ENCODE measurements around the gene MAP4K4.
A peak's percentile ranks its signal among the peaks of the same experiment; 100 is the strongest.

MAP4K4 gene

GRCh38 chr2:101794141-101794540, 96.6 kb downstream of the MAP4K4 start:
- DNase-seq = no peak

DNA sequence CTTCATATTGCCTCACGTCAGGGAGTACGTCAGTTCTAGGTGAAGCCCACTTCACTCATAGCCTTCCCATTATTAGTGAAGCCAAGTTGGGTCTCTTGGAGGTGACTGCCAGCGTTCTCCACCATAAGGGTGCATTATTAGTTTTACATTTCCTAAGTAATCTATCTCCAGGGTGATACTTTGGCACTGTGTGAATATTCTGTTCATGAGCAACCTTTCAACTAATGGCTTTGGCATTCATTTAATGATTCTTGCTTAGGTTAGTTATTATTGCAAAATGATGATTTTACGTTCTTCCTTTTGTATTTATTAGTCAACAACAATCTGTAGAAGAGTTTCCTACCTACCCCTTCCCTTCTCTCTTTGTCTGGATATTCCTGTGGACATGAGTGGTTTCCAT, 97.5 kb downstream of the MAP4K4 start:
- DNase-seq = no peak

DNA sequence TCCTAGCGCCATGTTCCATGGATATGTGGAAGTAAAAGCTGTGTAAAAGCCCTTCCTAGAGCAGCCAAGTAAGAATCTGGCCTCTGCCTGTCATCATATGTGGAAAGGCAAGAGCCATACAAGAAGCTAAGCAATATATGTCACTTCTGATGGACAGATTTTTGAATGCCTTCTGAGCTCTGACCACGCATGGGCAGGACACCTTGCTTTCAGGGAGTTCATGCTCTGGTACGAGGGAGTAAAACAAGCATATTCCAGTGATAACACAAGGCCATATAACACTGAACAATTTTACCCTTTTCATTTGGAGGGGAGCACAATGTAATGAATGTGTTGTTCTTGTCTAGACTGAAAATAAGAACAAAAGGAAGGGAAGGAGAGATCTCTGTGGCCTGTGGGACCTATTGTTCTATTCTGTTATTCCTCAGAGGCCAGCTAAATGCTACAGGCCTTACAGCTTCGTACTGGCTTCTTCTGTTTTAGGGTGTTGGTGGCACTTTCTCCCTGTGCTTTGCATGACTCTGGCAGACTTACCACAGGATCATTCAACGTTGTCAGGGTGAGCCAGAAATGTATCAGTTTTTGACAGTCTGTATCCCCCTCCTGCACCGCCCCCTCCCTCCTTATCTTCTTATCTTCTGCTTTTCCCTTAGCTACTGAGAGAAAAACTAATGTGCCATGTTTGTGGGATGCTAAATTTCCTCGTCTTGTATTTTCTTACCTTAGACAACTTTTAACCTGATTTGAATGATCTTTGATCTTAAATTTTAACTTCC, 99.5 kb downstream of the MAP4K4 start:
- peak; percentile 52 for DNase-seq

DNA sequence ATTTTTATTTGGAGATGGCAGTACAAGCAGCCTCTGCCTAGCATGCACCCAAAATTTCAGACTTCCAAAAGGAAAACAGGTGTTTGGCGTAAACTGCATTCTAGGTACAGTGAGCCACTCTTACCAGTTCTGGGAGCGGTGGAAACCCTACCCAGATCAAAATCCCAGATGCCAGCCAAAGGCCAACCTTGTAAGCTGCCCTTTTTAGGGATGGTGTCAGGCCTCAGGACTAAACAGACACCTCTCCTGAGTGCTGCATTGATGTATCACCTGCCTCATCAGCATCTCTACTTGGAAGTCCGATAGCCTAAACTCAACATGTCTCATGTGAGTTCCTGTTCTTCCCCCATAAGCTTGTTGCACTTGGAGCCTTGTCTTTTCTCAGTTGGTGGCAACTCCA, 104.0 kb downstream of the MAP4K4 start:
- no peak for DNase-seq

DNA sequence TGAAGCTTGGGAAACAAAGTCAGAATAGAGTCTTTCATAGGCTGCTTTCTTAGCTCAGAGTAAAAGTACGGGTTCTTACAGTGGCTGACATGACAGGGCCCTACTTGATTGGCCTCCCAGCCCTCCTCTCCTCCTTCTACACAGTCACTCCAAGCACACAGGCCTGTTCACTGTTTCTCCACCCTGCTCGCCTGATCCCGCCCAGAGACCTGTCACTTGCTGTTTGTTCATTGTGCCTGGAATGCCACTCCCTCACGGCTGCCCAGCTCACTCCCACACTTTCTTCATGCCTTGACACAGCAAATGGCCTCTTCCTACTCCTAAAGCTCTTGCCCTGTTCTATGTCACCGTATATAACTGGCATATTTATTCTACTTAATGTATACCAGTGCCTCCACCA, 104.8 kb downstream of the MAP4K4 start:
- DNase-seq = no peak

DNA sequence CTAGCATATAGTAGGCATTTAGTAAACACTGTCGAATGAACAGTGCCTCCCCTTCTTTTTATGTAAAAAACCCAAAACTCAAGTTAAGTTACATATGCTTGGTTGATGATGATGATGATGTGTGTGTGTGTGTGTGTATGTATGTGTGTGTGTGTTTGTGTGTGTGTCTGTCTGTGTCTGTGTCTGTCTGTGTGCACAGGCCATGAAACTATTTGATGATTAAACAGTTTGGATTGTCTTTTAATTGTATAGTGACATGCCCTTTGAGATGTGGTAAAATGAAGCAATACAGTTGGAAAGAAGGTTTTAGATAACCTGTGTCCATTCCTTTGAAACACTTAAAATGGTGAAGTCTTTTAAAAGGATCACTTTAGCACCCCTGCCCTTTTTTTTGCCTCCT, 105.6 kb downstream of the MAP4K4 start:
- no peak for DNase-seq

GRCh38 chr2:101803945-101804696, 106.6 kb downstream of the MAP4K4 start:
- no peak for DNase-seq

DNA sequence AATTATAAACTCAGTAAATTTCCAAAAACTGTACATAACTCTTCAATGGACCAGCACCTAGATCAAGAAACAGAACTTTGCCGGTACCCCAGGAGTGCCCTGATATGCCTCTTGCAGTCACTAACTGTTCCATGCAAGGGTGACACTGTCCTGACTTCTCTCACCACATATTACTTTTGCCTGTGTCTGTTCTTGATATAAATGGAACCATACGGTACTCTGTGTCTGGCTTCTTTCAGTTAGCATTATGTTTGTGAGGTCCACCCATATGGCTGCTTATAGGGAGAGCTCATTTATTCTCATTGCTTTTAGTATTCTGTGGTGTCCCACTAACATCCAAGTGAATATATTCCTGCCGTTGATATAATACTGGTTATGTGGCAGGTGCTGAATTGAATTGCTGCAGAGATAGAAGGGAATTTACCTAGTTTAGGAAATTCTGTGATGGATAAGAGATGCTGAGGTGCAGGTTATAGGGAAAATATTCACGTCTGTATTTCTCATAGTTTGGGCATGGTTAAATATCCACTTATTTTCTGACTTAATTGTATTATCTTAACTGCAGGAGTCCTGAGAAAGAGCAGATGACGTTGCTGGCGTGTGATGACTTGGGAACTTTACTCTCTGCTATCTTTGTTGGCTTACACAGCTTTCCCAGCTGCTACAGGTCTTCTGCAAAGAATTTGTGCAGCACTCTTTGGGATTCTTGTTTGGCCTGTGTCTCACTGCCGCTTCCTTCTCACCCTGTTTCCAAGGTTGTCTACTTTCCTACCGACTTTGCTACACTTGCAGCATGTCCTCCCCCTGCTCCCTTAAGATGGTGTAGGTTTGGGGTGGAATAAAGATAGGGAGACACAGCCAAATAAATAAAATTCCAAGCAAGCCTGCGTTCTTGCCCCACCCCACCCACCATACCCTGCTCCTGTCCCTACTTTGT, 107.9 kb downstream of the MAP4K4 start:
- DNase-seq = peak; percentile 32

DNA sequence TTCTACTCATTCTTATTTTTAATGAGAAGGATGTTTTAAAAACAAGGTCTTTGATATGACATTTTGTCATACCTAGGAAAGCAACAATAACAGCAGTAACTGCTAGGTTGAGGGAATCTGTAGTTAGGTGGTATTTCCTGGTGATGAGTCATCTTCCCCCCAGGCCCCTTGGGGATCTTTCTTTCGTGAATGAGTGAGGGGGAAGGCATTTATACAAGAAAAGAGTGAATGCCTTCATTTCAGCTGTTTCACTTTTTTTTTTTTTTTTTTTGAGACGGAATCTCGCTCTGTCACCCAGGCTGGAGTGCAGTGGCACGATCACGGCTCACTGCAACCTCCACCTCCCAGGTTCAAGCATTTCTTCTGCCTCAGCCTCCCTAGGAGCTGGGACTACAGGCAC, 108.6 kb downstream of the MAP4K4 start:
- no peak for DNase-seq

DNA sequence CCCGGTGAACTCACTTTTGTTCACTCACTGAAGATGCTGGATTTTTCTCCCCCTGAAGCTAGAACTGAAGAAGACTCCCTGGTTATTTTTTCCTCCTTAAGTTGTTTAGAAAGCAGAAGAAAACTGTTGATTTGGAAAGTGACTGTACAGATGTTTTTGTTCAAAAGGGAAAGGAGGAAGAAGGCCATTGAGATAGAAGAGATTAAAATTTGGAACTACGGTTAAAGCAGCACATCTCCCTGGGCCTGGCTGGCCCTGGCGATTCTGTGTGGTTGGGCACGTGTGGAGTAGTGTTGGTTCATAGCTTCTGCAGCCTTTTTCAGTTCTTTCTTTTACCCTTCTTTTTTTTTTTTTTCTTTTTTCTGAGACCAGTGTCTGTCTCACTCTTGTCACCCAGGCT, 109.2 kb downstream of the MAP4K4 start:
- DNase-seq = peak; percentile 63

DNA sequence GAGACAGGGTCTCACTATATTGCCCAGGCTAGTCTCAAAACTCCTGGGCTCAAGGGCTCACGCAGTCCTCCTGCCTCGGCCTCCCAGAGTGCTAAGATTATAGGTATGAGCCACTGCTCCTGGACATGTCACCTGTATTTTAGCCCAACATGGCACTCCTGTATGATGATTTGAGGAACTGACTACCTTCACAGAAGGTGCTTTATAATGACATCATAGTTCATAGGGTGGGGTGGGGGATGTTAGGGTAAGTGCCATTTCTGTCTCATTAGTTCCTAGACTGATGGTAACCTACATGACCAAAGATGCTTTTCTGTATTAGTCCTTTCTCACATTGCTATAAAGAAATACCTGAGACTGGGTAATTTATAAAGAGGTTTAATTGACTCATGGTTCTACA, 109.7 kb downstream of the MAP4K4 start:
- no peak for DNase-seq

- no peak for DNase-seq
Measured at GRCh38 chr2:101808006-101808562, 110.6 kb downstream of the MAP4K4 start.

DNA sequence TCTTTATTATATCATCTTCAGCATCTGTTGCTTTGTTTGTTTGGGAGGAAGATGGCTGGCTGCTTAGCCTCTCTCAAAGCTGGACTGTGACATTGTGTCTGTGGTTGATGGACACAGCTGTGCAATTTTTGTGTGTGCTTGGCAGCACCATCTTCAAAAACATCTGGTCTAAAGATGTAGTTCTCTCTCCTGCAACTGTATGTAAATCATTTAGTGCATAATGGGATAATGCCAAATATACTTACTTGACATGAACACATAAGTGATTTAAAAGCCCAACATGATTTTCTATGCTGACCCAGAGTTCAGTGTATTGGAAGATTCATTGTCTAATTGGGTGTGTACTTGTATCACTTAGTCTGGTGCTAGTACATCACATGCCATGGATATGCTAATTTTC, 112.2 kb downstream of the MAP4K4 start:
- no peak for DNase-seq

DNA sequence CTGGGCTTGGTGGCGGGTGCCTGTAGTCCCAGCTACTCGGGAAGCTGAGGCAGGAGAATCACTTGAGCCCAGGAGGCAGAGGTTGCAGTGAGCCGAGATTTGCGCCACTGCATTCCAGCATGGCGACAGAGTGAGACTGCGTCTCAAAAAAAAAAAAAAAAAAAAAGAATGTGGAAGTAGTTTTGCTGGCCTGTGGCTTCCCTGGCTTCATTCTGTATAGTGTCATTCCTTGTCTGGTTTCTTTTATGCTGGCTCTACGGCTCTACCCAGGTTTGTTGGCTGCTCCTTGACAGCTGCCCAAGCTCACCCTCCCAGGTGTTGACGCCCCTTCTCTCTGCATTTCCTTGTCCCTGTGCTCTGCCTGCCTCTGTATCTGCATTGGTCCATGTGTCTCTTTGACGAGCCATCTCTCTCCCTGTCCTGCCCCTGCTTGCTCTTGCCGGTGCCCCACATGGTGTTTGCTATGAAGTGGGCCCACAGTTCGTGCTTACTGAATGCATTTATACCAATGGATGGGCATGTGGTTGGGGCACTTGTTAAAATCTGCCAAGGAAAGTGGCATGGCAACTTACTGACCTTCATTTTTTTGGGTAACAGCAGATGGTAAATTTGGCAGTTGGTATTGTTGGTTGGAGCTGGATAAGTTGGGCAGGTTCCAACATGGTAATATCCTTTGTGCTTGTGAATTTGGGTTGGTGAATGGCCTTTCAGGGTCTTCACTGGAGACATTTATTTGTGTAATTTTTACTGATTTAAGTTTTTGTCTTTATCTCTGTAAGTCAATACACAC, 113.9 kb downstream of the MAP4K4 start:
- DNase-seq = no peak

GRCh38 chr2:101812226-101812625, 114.7 kb downstream of the MAP4K4 start:
- no peak for DNase-seq

DNA sequence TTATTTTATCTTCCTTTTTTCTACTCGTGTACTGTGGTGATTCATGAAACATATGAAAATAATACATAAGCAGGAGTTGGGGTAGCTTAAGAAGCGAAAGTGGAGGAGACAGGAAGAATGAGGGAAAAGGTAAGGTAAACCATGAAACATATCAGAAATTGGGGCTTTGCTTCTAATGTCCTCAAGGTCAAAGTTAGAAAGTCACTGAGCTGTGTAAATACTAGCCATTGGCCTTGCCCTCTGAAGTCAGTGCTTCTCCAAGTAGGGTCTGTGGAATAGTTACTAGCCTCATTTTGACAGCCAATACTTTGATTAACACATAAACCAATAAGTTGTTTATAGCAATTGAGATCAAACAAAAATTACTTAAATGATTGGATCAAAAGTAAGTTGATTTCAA, 117.2 kb downstream of the MAP4K4 start:
- DNase-seq = no peak

GRCh38 chr2:101815154-101815553, 117.6 kb downstream of the MAP4K4 start:
- DNase-seq = no peak

DNA sequence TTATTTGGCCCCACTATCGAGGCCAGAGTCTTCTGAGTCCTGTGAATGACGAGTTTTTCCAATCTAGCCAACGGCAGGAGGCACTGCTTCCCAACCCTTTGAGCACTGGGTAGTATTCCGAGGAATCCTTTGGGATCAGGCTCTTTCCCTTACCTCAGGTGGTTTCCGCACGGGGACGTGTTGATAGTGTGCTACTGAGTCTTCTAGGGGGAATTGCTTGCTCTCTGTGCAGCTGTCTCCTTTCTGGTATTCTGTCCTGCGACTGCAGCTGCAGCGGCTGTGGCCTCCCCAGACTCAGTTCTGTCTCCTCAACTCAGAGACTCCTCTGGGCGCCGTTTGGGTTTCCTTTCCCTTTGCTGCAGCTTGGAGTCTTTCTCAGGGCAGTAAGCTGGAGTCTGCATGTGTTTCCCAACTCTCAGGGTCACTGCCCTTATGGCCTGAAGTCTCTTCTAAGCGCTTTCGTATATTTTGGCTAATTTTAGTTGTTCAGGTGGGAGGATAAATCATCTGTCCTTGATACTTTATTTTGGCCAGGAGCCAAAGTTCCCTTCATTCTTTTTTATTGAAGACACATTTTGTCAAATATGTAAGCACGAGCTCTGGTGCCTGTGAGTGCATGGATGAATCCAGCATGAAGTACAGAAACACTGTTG, 118.4 kb downstream of the MAP4K4 start:
- no peak for DNase-seq

DNA sequence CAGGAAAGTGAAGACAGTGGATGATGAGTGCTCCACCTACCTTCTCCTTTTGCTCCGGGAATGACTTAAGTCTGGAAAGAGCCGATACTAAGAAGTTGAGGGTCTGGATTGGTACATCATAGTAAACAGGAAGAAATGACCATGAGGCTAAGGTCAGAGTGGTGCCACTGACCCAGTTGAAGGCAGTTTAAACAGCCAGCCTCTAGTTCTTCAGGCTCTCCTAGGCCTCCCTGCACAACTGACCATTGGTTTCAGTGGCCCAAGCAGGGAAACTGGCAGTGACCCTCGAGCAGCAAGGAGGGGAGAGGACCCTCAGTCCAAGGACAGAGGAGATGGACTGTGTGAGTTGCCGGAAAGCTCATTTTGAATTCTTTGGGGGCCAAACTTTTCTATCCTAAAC, 119.1 kb downstream of the MAP4K4 start:
- no peak for DNase-seq

- no peak for DNase-seq
Measured at GRCh38 chr2:101817481-101817880, 120.0 kb downstream of the MAP4K4 start.

Measured in OCI-M1 (cell line).